Common myeloid progenitor, CD34-positive (primary cell): ENCODE data around the gene TCEA3.

ENCODE experiments used
- CTCF ChIA-PET: fragments of 350-600 bp; sonication (Branson Sonifier 250); formaldehyde crosslinking; loops from one replicate; lab custom pipeline; 2021; ENCODE audit warnings: antibody characterized with exemption; lab: Charles Lee
- POLR2A ChIA-PET: fragments of 350-600 bp; sonication (Branson Sonifier 250); formaldehyde crosslinking; loops from one replicate; lab custom pipeline; 2021; ENCODE audit warnings: antibody characterized with exemption; lab: Charles Lee
- DNase-seq, 3 donors: peaks; one replicate each; pipeline versions ENCODE4 v3.0.0 to v3.0.0-alpha.2; 2013
- H3K27ac ChIP-seq, 2 experiments: 1 replicate in 1 of 2; 2 replicates in 1 of 2; pipeline ENCODE4 v1.7.0; 2013; ENCODE audit warnings: inconsistent platforms in 2 of 2, low read length in 2 of 2, mild to moderate bottlenecking in 2 of 2, low read depth in 1 of 2, moderate library complexity in 1 of 2; ENCODE audit not compliant: severe bottlenecking in 2 of 2, insufficient read depth in 1 of 2, poor library complexity in 1 of 2
- H3K27me3 ChIP-seq, 5 experiments: replicated peaks in 2 of 5; 1 replicate in 3 of 5; 2 replicates in 2 of 5; pipeline versions ENCODE4 v1.6.1 to v1.7.0; 2013; ENCODE audit warnings: low read length in 4 of 5, mild to moderate bottlenecking in 2 of 5, moderate library complexity in 2 of 5, inconsistent platforms in 1 of 5; ENCODE audit not compliant: insufficient read depth in 5 of 5, control insufficient read depth in 4 of 5
- H3K36me3 ChIP-seq, 4 experiments: 1 replicate in 2 of 4; 2 replicates in 2 of 4; pipeline versions ENCODE4 v1.6.1 to v1.7.0; 2013; ENCODE audit warnings: low read length in 3 of 4, control low read depth in 1 of 4, mild to moderate bottlenecking in 1 of 4; ENCODE audit not compliant: control insufficient read depth in 4 of 4, insufficient read depth in 4 of 4
- H3K4me1 ChIP-seq, 4 experiments: 1 replicate in 3 of 4; 2 replicates in 1 of 4; pipeline versions ENCODE4 v1.6.1 to v1.7.1; 2013; ENCODE audit warnings: low read length in 3 of 4, mild to moderate bottlenecking in 3 of 4, control low read depth in 1 of 4, inconsistent platforms in 1 of 4, moderate library complexity in 1 of 4; ENCODE audit not compliant: control insufficient read depth in 4 of 4, insufficient read depth in 4 of 4; ENCODE audit errors: control extremely low read depth in 1 of 4
- H3K4me3 ChIP-seq, 7 experiments: 1 replicate in 4 of 7; 2 replicates in 3 of 7; pipeline versions ENCODE4 v1.5.1 to v1.7.0; 2013; ENCODE audit warnings: mild to moderate bottlenecking in 7 of 7, low read length in 6 of 7, moderate library complexity in 6 of 7, inconsistent platforms in 2 of 7, low read depth in 2 of 7, control low read depth in 1 of 7; ENCODE audit not compliant: insufficient read depth in 4 of 7, control insufficient read depth in 1 of 7; ENCODE audit errors: extremely low read depth in 1 of 7
- H3K9me3 ChIP-seq, 5 experiments: 1 replicate in 4 of 5; 2 replicates in 1 of 5; pipeline versions ENCODE4 v1.6.1 to v1.7.1; 2013; ENCODE audit warnings: low read length in 4 of 5, mild to moderate bottlenecking in 2 of 5, inconsistent platforms in 1 of 5, low read depth in 1 of 5, moderate library complexity in 1 of 5; ENCODE audit not compliant: control insufficient read depth in 4 of 5, insufficient read depth in 2 of 5; ENCODE audit errors: control extremely low read depth in 1 of 5
- WGBS: methylation state at CpG from one replicate; pipeline ENCODE4 v1.1.5; 2013; ENCODE audit not compliant: insufficient coverage; 5-methylcytosine and 5-hydroxymethylcytosine counted together

Gene TCEA3

GRCh38 chr1:23408797-23409290, 15.7 kb downstream of the TCEA3 start:
- 100% methylated on average over 2 of the region's 7 CpGs for WGBS
- H3K27ac ChIP-seq: no peak overlapping the region
- no peak for DNase-seq
- no peaks in the 10 kb centered on the region for H3K9me3 ChIP-seq
- peaks cover 0 to 5% (median under 1%) of the 10 kb centered on the region in 4 experiments for H3K4me1 ChIP-seq
- no peaks in the 10 kb centered on the region for H3K36me3 ChIP-seq
- H3K27me3 ChIP-seq: no peaks in the 10 kb centered on the region
- ChIA-PET POLR2A (no interaction called here), CTCF (interaction anchor here (0.6 to 1.2 kb wide), 4 partner anchors 12 to 104 kb away, joined by 3 to 4 read pairs (median 3); no protein-coding TSS in a partner anchor)
- H3K4me3 ChIP-seq: no peak overlapping the region

DNA sequence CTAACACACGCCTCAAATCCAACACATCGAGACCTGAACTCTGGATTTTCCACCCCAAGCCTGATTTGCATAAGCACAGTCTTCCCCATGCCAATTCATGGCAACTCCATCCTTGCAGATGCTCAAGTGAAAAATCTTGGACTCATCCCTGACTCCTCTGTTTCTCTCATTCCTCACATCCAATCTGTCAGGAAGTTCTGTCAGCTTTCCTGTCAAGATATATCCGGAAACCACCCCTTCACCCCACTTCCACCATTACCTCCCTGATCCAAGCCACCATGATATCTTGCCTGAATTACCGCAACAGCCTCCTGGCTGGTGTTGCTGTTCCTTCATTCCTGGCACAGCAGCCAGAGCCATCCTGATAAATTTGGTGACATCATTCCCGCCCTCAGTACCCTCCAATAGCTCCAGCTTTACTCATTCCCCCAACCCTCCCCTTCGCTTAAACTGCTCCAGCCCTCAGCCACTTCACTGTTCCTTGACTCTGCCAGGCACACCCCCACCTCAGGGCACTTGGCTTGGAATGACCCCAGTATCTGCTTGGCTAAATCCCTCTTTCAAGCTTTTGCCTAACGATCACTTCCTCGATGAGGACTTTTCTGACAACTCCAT, 17.4 kb downstream of the TCEA3 start:
- CTCF ChIA-PET: interaction anchor here (0.9 kb wide), 1 partner anchor 52 kb away, joined by 4 read pairs; no protein-coding TSS in a partner anchor
- H3K4me1 ChIP-seq: peaks cover 0 to 17% (median 5%) of the 10 kb centered on the region in 4 experiments
- POLR2A ChIA-PET: no interaction called here

GRCh38 chr1:23405946-23406345, 18.6 kb downstream of the TCEA3 start:
- peaks cover 0 to 18% (median 5%) of the 10 kb centered on the region in 4 experiments for H3K4me1 ChIP-seq
- H3K27me3 ChIP-seq: no peaks in the 10 kb centered on the region
- ChIA-PET POLR2A (no interaction called here), CTCF (interaction anchor here (0.7 to 2.3 kb wide), 2 partner anchors 16 to 28 kb away, joined by 3 to 5 read pairs; no protein-coding TSS in a partner anchor)
- 95% methylated on average over 2 of the region's 3 CpGs for WGBS
- no peaks in the 10 kb centered on the region for H3K36me3 ChIP-seq
- no peak overlapping the region for H3K27ac ChIP-seq
- DNase-seq: no peak
- H3K9me3 ChIP-seq: no peaks in the 10 kb centered on the region
- no peak overlapping the region for H3K4me3 ChIP-seq

More for the DNA sequence above, 17.4 kb downstream of the TCEA3 start:
- 93% methylated on average over 8 of the region's 8 CpGs for WGBS
- Histone ChIP-seq H3K27me3 (no peaks in the 10 kb centered on the region), H3K9me3 (no peaks in the 10 kb centered on the region), H3K27ac (no peak overlapping the region), H3K4me3 (no peak overlapping the region), H3K36me3 (no peaks in the 10 kb centered on the region)
- no peak for DNase-seq

DNA sequence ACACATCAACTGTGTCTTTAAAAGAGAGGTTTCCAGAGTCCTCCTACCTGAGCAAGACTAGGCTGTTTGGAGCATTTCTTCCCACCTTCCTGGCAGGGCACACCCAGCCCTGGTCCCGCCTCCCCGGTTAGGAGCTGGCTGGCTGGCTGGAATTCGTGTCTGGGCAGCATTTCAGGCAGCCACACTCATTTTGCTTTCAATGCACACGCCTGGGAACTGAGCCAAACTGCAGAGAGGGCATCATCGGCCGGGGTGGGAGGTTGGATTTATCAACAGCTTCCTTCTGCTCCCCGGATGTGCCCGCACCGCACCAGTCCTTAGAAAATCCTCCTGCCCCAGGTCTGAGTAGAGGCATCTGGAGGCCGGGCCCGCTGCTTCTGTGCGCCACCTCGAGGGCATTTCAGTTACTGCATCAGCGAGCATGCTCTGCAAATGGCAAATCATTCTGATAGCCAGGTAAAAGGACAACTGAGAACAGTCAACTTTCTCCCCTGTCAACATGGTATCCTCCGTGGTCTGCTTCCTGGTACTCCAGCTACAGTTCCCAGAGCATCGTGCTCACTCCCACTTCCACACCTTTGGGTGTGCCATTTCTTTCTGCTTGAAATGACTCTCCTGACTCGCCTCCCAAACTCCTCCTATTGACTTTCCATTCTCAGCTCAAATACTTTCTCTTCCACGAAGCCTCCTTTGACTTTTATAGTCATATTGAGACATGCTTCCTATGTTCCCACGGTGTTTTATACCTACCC, 20.6 kb downstream of the TCEA3 start:
- ChIA-PET CTCF (interaction anchor here (0.8 to 3.4 kb wide), 22 partner anchors 7 to 186 kb away, joined by 3 to 21 read pairs (median 4); partner anchors contain the start of genes HNRNPR, HTR1D and ZNF436), POLR2A (interaction anchor here (1.2 kb wide), 1 partner anchor 59 kb away, joined by 4 read pairs; the partner anchor contains the start of gene HNRNPR)
- Histone ChIP-seq H3K9me3 (no peaks in the 10 kb centered on the region), H3K27ac (no peak overlapping the region), H3K4me1 (peaks cover 0 to 18% (median 5%) of the 10 kb centered on the region in 4 experiments), H3K27me3 (no peaks in the 10 kb centered on the region), H3K4me3 (peak overlapping the region in 2 of 7 experiments; percentile 16 to 57), H3K36me3 (no peaks in the 10 kb centered on the region)
- WGBS: 13% methylated on average over 17 of the region's 19 CpGs
- DNase-seq: peak; percentile 70 to 79 (median 78)

- 100% methylated on average over 2 of the region's 4 CpGs for WGBS
- POLR2A ChIA-PET: interaction anchor here (1.2 kb wide), 1 partner anchor 59 kb away, joined by 4 read pairs; the partner anchor contains the start of gene HNRNPR
These were observed 21.2 kb downstream of the TCEA3 start for GRCh38 chr1:23403355-23403734.

DNA sequence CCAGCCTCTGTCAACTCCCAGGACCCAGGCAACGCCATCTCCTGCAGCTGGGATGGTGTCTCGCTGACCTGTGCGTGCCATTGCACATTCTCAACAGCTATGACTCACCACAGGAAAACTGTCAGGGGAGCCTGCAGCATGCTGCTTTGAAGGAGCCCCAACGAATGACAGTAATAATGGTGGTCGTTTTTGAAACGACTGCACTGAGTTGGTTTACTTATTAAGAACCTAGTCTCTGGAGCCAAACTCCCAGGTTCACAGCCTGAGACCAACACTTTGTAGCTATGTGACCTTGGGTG, 21.6 kb downstream of the TCEA3 start:
- no peaks in the 10 kb centered on the region for H3K9me3 ChIP-seq
- H3K4me3 ChIP-seq: no peak overlapping the region
- WGBS: 69% methylated on average over 6 of the region's 6 CpGs
- peaks cover 0 to 18% (median 5%) of the 10 kb centered on the region in 4 experiments for H3K4me1 ChIP-seq
- no peak overlapping the region for H3K27ac ChIP-seq
- ChIA-PET CTCF (interaction anchor here (0.9 to 3.4 kb wide), 9 partner anchors 8 to 100 kb away, joined by 3 to 21 read pairs (median 7); partner anchors contain the start of gene ZNF436), POLR2A (interaction anchor here (1.2 kb wide), 1 partner anchor 58 kb away, joined by 4 read pairs; the partner anchor contains the start of gene HNRNPR)
- no peaks in the 10 kb centered on the region for H3K27me3 ChIP-seq
- peak in 2 of 3 donors; percentile 45 to 53 for DNase-seq
- H3K36me3 ChIP-seq: no peaks in the 10 kb centered on the region

More at GRCh38 chr1:23403355-23403734, 21.2 kb downstream of the TCEA3 start:
- CTCF ChIA-PET: interaction anchor here (0.9 to 3.4 kb wide), 15 partner anchors 8 to 100 kb away, joined by 3 to 21 read pairs (median 5); partner anchors contain the start of genes HNRNPR and ZNF436
- no peak for DNase-seq
- no peak overlapping the region for H3K27ac ChIP-seq
- H3K4me3 ChIP-seq: peak overlapping the region in 1 of 7 experiments; percentile 16
- no peaks in the 10 kb centered on the region for H3K9me3 ChIP-seq
- H3K36me3 ChIP-seq: no peaks in the 10 kb centered on the region
- no peaks in the 10 kb centered on the region for H3K27me3 ChIP-seq
- peaks cover 0 to 18% (median 5%) of the 10 kb centered on the region in 4 experiments for H3K4me1 ChIP-seq
